ENCODE data around the gene HOXD8. TPM values are rescaled to one million over a fixed set of nuclear protein-coding genes. Genes with fewer than 3 reads are reported as not detected.
A peak's percentile ranks its signal among the peaks of the same experiment; 100 is the strongest.

HOXD8 gene
- total RNA-seq, 2 donors from 2014 or later, result not detected

DNA sequence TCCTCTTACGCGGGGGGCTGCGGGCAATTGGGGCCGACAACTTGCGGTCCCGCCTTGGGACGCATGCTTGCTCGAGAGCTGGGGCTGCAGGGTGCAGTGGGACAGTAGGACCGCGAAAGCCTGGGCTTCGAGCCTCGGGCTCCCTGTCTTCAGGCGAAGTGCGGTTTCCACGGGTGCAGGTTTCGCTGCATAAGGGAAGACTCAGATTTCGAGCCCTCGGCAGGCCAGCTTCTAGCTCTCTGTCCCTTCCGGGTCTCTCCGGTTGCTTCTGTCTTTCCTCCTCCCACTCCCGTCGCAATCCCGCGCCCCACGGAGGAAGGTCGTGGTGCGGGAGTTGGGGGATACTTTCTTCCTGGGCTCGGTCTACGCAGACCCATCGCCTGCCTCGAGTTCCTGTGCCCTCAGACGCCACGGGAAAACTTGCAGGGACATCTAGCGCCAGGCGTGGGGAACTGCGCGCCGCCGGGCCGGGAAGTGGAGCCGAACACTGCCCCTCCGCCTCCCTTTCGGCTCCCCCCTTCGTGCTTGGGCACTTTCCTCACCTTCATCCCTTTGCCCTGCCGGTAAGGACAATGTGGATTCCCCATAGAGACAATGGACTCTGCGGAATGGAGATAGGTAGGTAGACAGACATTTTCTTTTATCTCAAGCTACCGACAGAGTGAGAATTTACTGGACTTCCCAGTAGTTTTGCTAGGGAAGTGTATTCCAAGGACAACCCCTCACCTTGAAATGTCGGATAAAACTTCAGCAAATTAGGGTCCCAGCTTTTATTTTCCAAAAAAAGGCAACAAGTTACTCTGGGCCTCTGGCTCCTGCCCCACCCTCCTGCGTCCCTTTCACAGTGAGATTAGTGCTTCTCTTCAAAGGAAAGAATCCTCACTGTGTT, 41.2 kb upstream of the HOXD8 start:
- DNase-seq (ENCODE audit: low spot score in 2 of 2) (peak in 1 of 2 donors; percentile 39), ATAC-seq (peak in 1 of 2 donors; percentile 40)
- Mint-ChIP-seq H3K9me3 (peaks cover 0 to 4% of the 10 kb centered on the region in 2 donors), H3K36me3 (peaks cover 26 to 54% of the 10 kb centered on the region in 2 donors), H3K27ac (no peak overlapping the region)

DNA sequence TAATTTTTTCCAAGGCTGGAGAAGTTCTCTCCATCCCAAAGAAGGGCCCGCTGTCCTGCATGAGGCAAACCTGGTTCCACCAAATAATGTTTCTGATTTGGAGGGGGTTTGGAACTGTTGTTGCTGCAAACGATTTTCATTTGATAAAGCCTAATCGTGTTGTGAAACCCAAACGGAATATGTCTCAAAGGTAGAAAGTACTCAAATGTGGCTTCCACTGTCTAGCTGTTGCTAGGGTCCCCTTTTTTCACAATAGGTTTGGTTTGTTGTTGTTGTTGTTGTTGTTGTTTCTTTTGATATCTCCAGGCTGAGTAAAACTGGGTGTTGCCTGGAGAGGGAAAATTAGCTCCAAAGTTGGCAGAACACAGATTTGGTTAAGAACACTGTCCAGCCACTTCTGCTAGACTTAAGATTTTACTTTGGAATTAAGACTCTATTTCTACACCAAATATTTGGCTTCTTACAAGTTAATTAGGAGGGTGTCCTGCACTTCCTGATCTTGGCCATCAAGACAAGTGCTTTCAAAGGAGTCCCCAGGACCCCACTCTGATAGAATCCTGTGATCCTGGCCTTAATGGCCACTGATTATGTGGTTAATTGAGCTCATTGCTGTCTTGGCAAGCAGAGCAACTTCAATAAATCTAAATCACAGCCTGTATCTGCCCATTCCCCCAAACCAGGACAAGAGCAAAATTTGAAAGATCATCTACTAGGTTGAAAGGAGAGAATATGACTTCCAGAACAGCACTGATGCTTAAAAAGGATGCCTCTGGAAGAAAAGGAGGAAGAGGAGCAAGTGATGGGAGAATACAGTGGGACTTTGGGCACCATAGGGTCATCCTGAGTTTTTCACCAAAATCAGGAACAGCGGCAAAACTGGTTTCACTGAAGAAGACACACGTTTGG, 40.3 kb upstream of the HOXD8 start:
- peaks cover 17 to 54% of the 10 kb centered on the region in 2 donors for H3K36me3 Mint-ChIP-seq
- H3K9me3 Mint-ChIP-seq, result no peaks in the 10 kb centered on the region
- ATAC-seq, result no peak
- H3K27ac Mint-ChIP-seq, result no peak overlapping the region
- no peak for DNase-seq (ENCODE audit: low spot score in 2 of 2)

DNA sequence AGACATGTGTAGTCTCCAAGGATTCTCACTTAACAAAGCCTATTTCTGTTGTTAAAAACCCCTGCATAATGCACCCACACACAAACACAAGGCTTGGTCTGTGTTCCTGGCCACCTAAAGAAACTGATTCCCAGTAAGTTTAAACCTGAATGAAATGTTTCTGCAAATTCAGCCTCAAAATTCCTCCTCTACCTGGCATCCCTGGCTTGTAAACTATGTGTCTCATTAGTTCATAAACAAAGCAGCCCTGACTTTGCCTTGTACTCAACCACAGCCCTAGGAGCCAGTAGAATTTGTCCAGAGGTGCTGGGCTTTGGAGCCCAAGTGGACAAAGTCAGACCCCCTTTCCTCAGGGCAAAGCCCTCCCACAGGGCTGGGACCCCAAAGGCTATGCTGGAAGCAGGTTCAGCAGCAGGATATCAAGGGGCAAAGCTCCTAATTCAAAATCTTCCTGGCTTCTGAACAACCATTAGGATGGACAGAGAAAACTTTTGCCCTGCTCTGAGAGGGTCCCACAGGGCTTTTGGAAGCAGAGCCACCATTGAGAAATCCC, 39.6 kb upstream of the HOXD8 start:
- ATAC-seq (no peak), DNase-seq (ENCODE audit: low spot score in 2 of 2) (no peak)
- Mint-ChIP-seq H3K9me3 (no peaks in the 10 kb centered on the region), H3K27ac (no peak overlapping the region), H3K36me3 (peaks cover 17 to 53% of the 10 kb centered on the region in 2 donors)

DNA sequence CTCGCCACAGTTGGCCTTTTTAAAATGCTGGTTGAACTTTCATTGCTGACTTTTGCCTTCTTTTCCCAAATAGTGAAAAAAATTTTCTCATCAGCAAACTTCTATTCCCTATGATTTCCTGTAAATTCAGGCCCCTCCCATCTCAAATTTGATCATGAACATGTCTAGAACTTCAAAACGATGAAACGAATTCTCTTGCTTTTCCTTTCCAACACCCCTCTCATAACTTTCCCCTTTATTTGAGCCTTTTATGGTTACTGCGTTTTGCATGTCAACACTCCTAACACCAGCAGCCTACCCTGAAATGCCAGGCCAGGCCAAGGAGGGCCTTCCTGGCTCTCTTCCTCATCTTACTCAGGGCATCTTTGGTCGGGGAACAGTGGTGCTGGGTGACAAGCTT, 38.6 kb upstream of the HOXD8 start:
- Mint-ChIP-seq H3K9me3 (no peaks in the 10 kb centered on the region), H3K36me3 (peaks cover 17 to 61% of the 10 kb centered on the region in 2 donors), H3K27ac (no peak overlapping the region)
- ATAC-seq (no peak), DNase-seq (ENCODE audit: low spot score in 2 of 2) (no peak)

DNA sequence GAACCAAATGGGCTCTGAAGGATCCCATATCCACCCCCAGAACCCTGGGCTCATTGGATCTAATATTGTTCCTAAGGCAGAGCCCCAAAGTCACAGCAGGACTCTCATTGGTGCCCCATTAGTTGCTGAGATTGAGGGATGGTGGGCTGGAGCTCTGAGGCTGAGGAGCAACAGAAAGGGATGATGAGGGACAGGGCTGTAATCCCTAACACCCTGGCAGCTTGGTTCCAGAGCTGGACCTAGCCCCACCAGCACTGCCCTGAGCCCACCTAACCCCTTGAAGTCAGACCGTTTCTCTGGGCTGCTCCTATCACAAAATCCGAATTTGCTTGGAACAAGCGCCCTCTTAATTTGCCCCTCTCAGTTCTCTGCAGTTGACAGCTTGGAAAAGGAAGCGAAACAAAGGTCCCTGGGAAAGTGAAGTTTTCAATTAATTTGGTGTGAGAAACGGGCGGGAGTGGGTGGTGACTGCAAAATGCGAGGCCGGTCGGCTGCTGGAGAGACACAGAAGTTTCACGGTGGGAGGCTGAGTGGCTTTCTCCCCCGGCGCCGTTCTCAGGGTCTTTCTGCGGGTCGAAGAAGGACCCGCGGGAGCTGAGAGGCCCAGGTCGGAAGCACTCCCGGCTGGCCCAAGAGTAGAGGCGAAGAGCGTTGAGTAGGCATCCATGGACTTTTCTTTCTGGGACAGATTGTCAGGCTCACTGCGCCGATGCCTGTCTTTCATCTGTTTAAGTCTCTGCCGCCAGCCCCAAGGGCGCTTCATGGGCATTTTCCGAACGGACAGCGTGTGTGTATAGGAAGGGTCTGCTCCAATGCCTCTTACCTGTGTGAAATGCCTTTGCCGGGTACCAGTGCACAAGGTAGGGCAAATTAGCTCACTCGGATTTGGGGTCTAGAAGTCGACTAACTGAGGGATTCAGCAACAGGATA, 37.9 kb upstream of the HOXD8 start:
- ATAC-seq, result no peak
- H3K9me3 Mint-ChIP-seq, result no peaks in the 10 kb centered on the region
- peak overlapping the region in 1 of 2 donors; percentile 36 for H3K27ac Mint-ChIP-seq
- DNase-seq (ENCODE audit: low spot score in 2 of 2), result no peak
- peaks cover 17 to 56% of the 10 kb centered on the region in 2 donors for H3K36me3 Mint-ChIP-seq

DNA sequence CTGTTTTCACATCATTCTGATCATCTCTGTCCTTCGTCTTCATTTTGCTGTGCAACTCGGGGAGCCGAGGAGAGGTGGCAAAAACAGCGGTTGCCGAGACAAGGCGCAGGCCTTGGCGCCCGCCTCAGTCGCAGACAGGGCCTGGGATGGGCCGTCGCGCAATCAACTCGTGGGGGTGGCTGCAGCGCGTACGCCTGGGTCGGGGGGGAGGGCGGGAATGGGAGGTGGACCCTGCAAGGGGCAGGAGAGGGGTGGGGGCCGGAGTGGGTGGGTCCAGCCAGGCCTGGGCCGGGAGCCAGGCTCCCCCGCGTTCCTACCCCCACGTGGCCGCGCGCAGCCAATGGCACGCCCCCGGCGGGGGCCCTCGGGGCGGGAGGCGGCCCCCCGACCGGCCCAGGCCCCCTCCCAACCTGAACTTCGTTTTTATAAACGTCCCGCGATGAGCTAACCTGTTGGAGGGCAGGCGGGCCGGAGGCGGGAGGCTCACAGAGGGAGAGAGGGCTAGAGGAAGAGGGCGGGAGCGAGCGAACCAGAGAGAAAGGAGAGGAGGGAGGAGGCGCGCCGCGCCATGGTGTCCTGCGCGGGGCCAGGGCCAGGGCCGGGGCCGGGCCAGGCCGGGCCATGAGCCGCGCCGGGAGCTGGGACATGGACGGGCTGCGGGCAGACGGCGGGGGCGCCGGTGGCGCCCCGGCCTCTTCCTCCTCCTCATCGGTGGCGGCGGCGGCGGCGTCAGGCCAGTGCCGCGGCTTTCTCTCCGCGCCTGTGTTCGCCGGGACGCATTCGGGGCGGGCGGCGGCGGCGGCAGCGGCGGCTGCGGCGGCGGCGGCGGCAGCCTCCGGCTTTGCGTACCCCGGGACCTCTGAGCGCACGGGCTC, 37.0 kb upstream of the HOXD8 start, which contains the start of gene HOXD13:
Gene HOXD13, plus strand, starts transcription at position 452 of the 875 bp plus-strand sequence. Its CDS starts 170 bp downstream, at position 622.
- H3K9me3 Mint-ChIP-seq, result no peaks in the 10 kb centered on the region
- ATAC-seq (no peak), DNase-seq (ENCODE audit: low spot score in 2 of 2) (peak in 1 of 2 donors; percentile 17)
- H3K27ac Mint-ChIP-seq, result peak within 1 kb of the TSS in 1 of 2 donors; percentile 36
- H3K36me3 Mint-ChIP-seq, result peaks cover 17 to 47% of the 10 kb centered on the region in 2 donors

DNA sequence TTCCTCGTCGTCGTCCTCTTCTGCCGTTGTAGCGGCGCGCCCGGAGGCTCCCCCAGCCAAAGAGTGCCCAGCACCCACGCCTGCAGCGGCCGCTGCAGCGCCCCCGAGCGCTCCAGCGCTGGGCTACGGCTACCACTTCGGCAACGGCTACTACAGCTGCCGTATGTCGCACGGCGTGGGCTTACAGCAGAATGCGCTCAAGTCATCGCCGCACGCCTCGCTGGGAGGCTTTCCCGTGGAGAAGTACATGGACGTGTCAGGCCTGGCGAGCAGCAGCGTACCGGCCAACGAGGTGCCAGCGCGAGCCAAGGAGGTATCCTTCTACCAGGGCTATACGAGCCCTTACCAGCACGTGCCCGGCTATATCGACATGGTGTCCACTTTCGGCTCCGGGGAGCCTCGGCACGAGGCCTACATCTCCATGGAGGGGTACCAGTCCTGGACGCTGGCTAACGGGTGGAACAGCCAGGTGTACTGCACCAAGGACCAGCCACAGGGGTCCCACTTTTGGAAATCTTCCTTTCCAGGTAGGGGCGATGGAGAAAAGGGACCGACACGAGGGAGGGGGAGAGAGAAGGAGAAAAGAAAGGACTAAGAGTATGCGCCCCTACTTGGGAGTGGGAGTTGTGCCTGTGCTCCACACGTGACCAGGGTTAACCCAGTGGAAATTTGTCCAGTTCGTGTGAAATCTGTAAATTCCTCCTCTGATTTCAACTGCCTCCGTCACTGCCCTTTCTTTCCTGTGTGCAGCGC, 36.2 kb upstream of the HOXD8 start:
- no peak for ATAC-seq

DNA sequence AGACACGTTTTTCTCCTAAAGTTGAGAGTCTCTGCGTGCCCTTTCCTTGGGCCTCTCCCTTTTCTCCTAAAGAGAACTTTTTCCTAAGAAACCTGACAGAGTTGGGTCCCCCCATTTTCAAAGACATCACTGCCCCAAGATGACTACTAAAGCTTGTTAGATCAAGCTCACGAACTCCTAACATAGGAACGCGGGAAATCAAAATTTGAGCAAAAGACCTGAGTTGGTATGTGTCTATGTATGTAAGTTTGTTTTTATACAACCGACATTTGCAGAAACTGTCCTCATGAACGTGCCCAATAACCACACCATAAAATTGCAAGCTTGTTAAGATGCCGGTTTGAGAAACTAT, 35.6 kb upstream of the HOXD8 start:
- Mint-ChIP-seq H3K36me3 (peaks cover 17 to 44% of the 10 kb centered on the region in 2 donors), H3K9me3 (no peaks in the 10 kb centered on the region), H3K27ac (peak overlapping the region in 1 of 2 donors; percentile 86)
- DNase-seq (ENCODE audit: low spot score in 2 of 2) (no peak), ATAC-seq (no peak)

More for the DNA sequence above, 36.2 kb upstream of the HOXD8 start:
- H3K27ac Mint-ChIP-seq, result peak overlapping the region in 1 of 2 donors; percentile 86
- peaks cover 17 to 43% of the 10 kb centered on the region in 2 donors for H3K36me3 Mint-ChIP-seq
- peak in 1 of 2 donors; percentile 15 for DNase-seq (ENCODE audit: low spot score in 2 of 2)
- H3K9me3 Mint-ChIP-seq, result no peaks in the 10 kb centered on the region

DNA sequence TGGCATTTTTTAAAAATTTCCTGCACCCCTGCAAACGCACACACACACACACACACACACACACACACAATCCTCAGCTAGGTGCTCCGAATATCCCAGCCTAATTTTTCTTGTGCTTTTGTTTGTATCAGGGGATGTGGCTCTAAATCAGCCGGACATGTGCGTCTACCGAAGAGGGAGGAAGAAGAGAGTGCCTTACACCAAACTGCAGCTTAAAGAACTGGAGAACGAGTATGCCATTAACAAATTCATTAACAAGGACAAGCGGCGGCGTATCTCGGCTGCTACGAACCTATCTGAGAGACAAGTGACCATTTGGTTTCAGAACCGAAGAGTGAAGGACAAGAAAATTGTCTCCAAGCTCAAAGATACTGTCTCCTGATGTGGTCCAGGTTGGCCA, 35.2 kb upstream of the HOXD8 start:
- Mint-ChIP-seq H3K36me3 (peaks cover 14 to 46% of the 10 kb centered on the region in 2 donors), H3K9me3 (no peaks in the 10 kb centered on the region), H3K27ac (no peak overlapping the region)
- ATAC-seq, result no peak
- no peak for DNase-seq (ENCODE audit: low spot score in 2 of 2)

DNA sequence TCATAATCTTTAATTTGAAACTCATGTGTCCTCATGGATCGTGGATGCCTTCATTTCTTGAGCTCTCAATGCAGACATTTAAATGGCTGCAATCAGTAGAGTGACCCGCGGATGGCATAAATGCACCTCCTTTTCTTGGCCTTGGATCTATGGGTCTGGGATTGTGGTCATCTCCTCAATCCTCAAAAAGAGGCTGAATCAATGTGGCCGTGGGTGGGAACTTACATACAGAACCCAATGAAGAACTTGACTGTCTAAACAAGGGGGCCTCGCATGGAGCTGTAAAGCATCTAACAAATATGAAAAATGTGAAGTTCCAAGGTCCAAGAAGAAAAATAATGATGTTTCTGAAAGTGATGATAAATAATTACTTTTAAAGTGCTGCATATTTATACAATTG, 34.1 kb upstream of the HOXD8 start:
- no peak for DNase-seq (ENCODE audit: low spot score in 2 of 2)
- no peak overlapping the region for H3K27ac Mint-ChIP-seq
- H3K36me3 Mint-ChIP-seq, result peaks cover 12 to 45% of the 10 kb centered on the region in 2 donors
- H3K9me3 Mint-ChIP-seq, result no peaks in the 10 kb centered on the region
- no peak for ATAC-seq

DNA sequence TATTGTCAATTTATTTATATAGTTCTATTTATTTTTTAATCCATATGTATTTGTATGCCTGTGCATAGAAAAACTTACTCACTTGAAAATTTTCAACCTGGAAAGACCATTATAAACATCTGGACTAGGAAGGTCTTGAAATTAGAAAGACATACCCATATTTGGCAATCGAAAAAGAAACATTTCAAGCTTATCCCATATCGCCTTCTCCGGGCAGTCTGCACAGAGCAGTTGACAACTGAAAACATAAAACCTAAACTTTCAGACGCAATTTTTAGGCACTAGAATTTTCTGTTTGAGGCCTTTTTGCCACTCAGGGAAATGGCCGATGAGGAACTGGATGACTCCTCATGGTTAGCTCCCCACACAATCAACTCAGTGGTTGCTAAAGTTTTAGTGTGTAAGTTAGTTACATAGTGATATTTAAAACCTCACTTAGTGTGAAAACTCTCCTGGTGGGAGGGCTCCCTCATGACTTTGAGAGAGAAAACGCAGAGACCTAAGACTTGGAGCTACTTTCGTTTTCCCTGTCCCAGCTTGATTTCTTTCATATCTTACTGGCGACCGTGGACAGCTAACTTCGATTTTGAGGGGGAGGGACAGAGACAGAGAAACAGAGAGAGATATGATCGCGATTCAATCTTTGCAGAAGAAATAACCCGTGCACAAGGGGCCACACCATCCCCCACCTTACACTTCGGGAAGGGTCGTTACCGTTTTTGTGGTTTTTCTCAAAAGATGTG, 33.1 kb upstream of the HOXD8 start:
- Mint-ChIP-seq H3K9me3 (no peaks in the 10 kb centered on the region), H3K27ac (no peak overlapping the region), H3K36me3 (peaks cover 7 to 40% of the 10 kb centered on the region in 2 donors)
- DNase-seq (ENCODE audit: low spot score in 2 of 2), result no peak
- ATAC-seq, result no peak

DNA sequence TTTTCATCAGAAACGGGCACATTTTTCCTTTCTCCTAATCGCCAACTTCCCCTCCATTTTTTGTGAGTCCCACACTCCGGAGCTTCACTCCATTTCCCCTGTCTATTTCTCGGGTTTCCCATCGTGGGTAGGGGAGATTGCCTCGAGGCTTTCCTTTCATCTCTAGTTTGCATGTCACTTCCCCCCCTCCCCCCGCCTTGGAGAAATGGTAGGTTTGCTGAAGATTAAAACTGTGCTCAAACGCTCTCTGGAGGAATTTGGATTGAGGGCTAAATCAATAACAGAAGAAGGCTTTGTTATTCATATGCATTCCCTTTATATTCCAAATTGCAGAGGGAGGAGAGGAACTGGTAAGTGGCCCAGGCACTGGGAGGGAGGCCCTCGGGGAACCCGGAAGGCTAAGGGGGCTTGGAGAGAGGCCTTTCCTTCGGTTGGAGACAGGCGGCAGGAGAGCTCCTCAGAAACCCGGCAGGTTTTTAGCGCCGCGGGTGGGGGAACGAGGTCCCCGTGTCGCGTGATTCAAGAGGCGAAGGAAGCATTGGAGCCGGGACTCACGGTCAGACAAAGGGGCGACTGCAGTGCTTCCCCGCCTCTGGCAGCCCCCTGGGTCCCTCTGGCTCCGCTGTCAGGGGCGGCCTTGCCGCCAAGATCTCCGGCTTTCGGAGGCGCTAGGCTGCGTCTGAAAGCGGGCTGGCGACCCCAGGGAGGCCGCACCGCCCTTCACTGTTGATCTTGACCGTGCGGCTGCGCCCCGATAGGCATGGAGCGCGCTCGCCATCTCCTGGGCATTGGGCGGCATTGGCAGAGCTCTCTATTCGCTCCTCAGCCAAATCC, 32.3 kb upstream of the HOXD8 start:
- ATAC-seq (peak; percentile 49 to 84), DNase-seq (ENCODE audit: low spot score in 2 of 2) (peak in 1 of 2 donors; percentile 64)
- H3K36me3 Mint-ChIP-seq, result peaks cover 5 to 38% of the 10 kb centered on the region in 2 donors
- no peak overlapping the region for H3K27ac Mint-ChIP-seq
- no peaks in the 10 kb centered on the region for H3K9me3 Mint-ChIP-seq

DNA sequence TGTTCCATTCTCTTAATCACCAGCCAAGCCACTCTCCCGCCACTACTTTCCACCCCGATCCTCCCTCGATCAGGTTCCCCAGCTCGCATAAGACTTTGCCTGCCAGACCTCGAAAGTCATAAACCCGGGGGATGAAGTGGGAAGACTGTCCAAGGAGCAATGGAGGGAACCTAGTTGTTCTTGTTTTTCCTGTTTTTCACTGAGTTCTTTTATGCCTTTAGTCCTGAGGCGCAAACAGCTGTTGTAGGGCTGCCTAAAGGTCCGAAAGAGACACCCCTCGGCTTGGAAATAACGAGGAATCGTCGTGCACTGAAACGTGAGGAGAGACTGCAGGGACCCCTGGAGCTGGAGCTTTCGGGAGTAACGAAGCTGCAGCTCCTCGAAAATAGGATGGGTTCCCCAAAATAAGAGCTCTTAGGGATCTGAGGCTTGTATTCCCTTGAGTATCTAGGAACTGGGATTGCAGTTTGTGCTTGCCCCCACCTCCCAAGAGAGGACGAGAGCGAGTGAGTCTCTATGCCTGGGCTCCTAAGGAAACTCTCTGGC, 31.6 kb upstream of the HOXD8 start:
- no peaks in the 10 kb centered on the region for H3K9me3 Mint-ChIP-seq
- no peak overlapping the region for H3K27ac Mint-ChIP-seq

More for the DNA sequence above, 31.6 kb upstream of the HOXD8 start:
- ATAC-seq (no peak), DNase-seq (ENCODE audit: low spot score in 2 of 2) (no peak)
- peaks cover 10 to 45% of the 10 kb centered on the region in 2 donors for H3K36me3 Mint-ChIP-seq

Measured in activated naive CD4-positive, alpha-beta T cell treated with anti-CD3 and anti-CD28 coated beads, Interleukin-2, amount 50 U/mL, for 72 hours (primary cell).